ENCODE results near the gene PRKCH.
"Not testable (repeated sequence)": the region's sequence is repeated elsewhere in the genome, so short reads cannot be mapped to it uniquely, and the experiment has no call there.

PRKCH gene

GRCh38 chr14:61394542-61394941 is 73.2 kb downstream of the PRKCH start:
- Mint-ChIP-seq H3K4me3 (peak overlapping the region; percentile 30), H3K36me3 (ENCODE audit: low read depth) (peaks cover 70% of the 10 kb centered on the region), H3K27me3 (no peaks in the 10 kb centered on the region), H3K27ac (peak overlapping the region; percentile 77), H3K4me1 (peaks cover 36% of the 10 kb centered on the region), H3K9me3 (no peaks in the 10 kb centered on the region)
- ATAC-seq (no peak), DNase-seq (no peak)

- Mint-ChIP-seq H3K27me3 (no peaks in the 10 kb centered on the region), H3K27ac (peak overlapping the region; percentile 83), H3K4me3 (no peak overlapping the region), H3K4me1 (peaks cover 43% of the 10 kb centered on the region), H3K36me3 (ENCODE audit: low read depth) (peaks cover 68% of the 10 kb centered on the region), H3K9me3 (no peaks in the 10 kb centered on the region)
- no peak for DNase-seq
- ATAC-seq: no peak
Observed at GRCh38 chr14:61395115-61395725, 73.8 kb downstream of the PRKCH start.

- peak overlapping the region; percentile 83 for H3K27ac Mint-ChIP-seq
- H3K4me3 Mint-ChIP-seq: no peak overlapping the region
- no peaks in the 10 kb centered on the region for H3K27me3 Mint-ChIP-seq
- peaks cover 53% of the 10 kb centered on the region for H3K4me1 Mint-ChIP-seq
- H3K36me3 Mint-ChIP-seq (ENCODE audit: low read depth): peaks cover 67% of the 10 kb centered on the region
- DNase-seq (no peak), ATAC-seq (no peak)
- no peaks in the 10 kb centered on the region for H3K9me3 Mint-ChIP-seq
Observed at GRCh38 chr14:61396279-61396678, 74.9 kb downstream of the PRKCH start.

- ATAC-seq (no peak), DNase-seq (no peak)
- H3K36me3 Mint-ChIP-seq (ENCODE audit: low read depth): peaks cover 67% of the 10 kb centered on the region
- H3K4me1 Mint-ChIP-seq: peaks cover 57% of the 10 kb centered on the region
- H3K27ac Mint-ChIP-seq: peak overlapping the region; percentile 83
- H3K9me3 Mint-ChIP-seq: no peaks in the 10 kb centered on the region
- H3K4me3 Mint-ChIP-seq: no peak overlapping the region
- no peaks in the 10 kb centered on the region for H3K27me3 Mint-ChIP-seq
Observed at GRCh38 chr14:61396694-61397093, 75.3 kb downstream of the PRKCH start.

GRCh38 chr14:61397615-61398014 is 76.2 kb downstream of the PRKCH start:
- peak overlapping the region; percentile 21 for H3K4me3 Mint-ChIP-seq
- H3K36me3 Mint-ChIP-seq (ENCODE audit: low read depth): peaks cover 64% of the 10 kb centered on the region
- ATAC-seq (no peak), DNase-seq (no peak)
- peaks cover 65% of the 10 kb centered on the region for H3K4me1 Mint-ChIP-seq
- H3K9me3 Mint-ChIP-seq: no peaks in the 10 kb centered on the region
- H3K27ac Mint-ChIP-seq: peak overlapping the region; percentile 83
- H3K27me3 Mint-ChIP-seq: no peaks in the 10 kb centered on the region

- no peaks in the 10 kb centered on the region for H3K9me3 Mint-ChIP-seq
- H3K27me3 Mint-ChIP-seq: no peaks in the 10 kb centered on the region
- peaks cover 58% of the 10 kb centered on the region for H3K36me3 Mint-ChIP-seq (ENCODE audit: low read depth)
- DNase-seq (no peak), ATAC-seq (no peak)
- peak overlapping the region; percentile 83 for H3K27ac Mint-ChIP-seq
- peak overlapping the region; percentile 28 for H3K4me3 Mint-ChIP-seq
- peaks cover 67% of the 10 kb centered on the region for H3K4me1 Mint-ChIP-seq
Observed at GRCh38 chr14:61398221-61398620, 76.8 kb downstream of the PRKCH start.

- Mint-ChIP-seq H3K27ac (peak overlapping the region; percentile 83), H3K4me1 (peaks cover 77% of the 10 kb centered on the region), H3K27me3 (no peaks in the 10 kb centered on the region), H3K36me3 (ENCODE audit: low read depth) (peaks cover 48% of the 10 kb centered on the region), H3K4me3 (no peak overlapping the region), H3K9me3 (no peaks in the 10 kb centered on the region)
- ATAC-seq: no peak
- DNase-seq: no peak
Observed at GRCh38 chr14:61399365-61399764, 78.0 kb downstream of the PRKCH start.

GRCh38 chr14:61401461-61401860 is 80.1 kb downstream of the PRKCH start:
- ATAC-seq: peak; percentile 38
- Mint-ChIP-seq H3K27ac (peak overlapping the region; percentile 79), H3K27me3 (no peaks in the 10 kb centered on the region), H3K4me3 (no peak overlapping the region), H3K36me3 (ENCODE audit: low read depth) (peaks cover 34% of the 10 kb centered on the region), H3K9me3 (no peaks in the 10 kb centered on the region), H3K4me1 (peaks cover 93% of the 10 kb centered on the region)
- no peak for DNase-seq

- peaks cover 93% of the 10 kb centered on the region for H3K4me1 Mint-ChIP-seq
- H3K9me3 Mint-ChIP-seq: no peaks in the 10 kb centered on the region
- H3K4me3 Mint-ChIP-seq: peak overlapping the region; percentile 33
- ATAC-seq (peak; percentile 45), DNase-seq (no peak)
- peaks cover 29% of the 10 kb centered on the region for H3K36me3 Mint-ChIP-seq (ENCODE audit: low read depth)
- H3K27ac Mint-ChIP-seq: peak overlapping the region; percentile 85
- H3K27me3 Mint-ChIP-seq: no peaks in the 10 kb centered on the region
Observed at GRCh38 chr14:61403411-61403810, 82.0 kb downstream of the PRKCH start.

- ATAC-seq (no peak), DNase-seq (no peak)
- Mint-ChIP-seq H3K4me3 (no peak overlapping the region), H3K27me3 (no peaks in the 10 kb centered on the region), H3K4me1 (peaks cover 92% of the 10 kb centered on the region), H3K27ac (peak overlapping the region; percentile 94), H3K9me3 (no peaks in the 10 kb centered on the region), H3K36me3 (ENCODE audit: low read depth) (peaks cover 33% of the 10 kb centered on the region)
Observed at GRCh38 chr14:61404637-61405036, 83.3 kb downstream of the PRKCH start.

GRCh38 chr14:61406198-61406597 is 84.8 kb downstream of the PRKCH start:
- no peak for DNase-seq
- H3K36me3 Mint-ChIP-seq (ENCODE audit: low read depth): peaks cover 38% of the 10 kb centered on the region
- no peaks in the 10 kb centered on the region for H3K27me3 Mint-ChIP-seq
- no peaks in the 10 kb centered on the region for H3K9me3 Mint-ChIP-seq
- H3K4me1 Mint-ChIP-seq: peaks cover 76% of the 10 kb centered on the region
- peak overlapping the region; percentile 94 for H3K27ac Mint-ChIP-seq
- no peak for ATAC-seq
- H3K4me3 Mint-ChIP-seq: peak overlapping the region; percentile 46

- peaks cover 38% of the 10 kb centered on the region for H3K36me3 Mint-ChIP-seq (ENCODE audit: low read depth)
- H3K9me3 Mint-ChIP-seq: no peaks in the 10 kb centered on the region
- H3K27ac Mint-ChIP-seq: peak overlapping the region; percentile 94
- peak overlapping the region; percentile 66 for H3K4me3 Mint-ChIP-seq
- DNase-seq (no peak), ATAC-seq (peak; percentile 85)
- peaks cover 71% of the 10 kb centered on the region for H3K4me1 Mint-ChIP-seq
- no peaks in the 10 kb centered on the region for H3K27me3 Mint-ChIP-seq
Observed at GRCh38 chr14:61406675-61407074, 85.3 kb downstream of the PRKCH start.

GRCh38 chr14:61408498-61408897 is 87.1 kb downstream of the PRKCH start:
- H3K9me3 Mint-ChIP-seq: no peaks in the 10 kb centered on the region
- H3K27ac Mint-ChIP-seq: peak overlapping the region; percentile 94
- peaks cover 59% of the 10 kb centered on the region for H3K4me1 Mint-ChIP-seq
- DNase-seq: no peak
- peaks cover 38% of the 10 kb centered on the region for H3K36me3 Mint-ChIP-seq (ENCODE audit: low read depth)
- no peak for ATAC-seq
- H3K27me3 Mint-ChIP-seq: no peaks in the 10 kb centered on the region
- no peak overlapping the region for H3K4me3 Mint-ChIP-seq

- ATAC-seq: no peak
- no peak overlapping the region for H3K4me3 Mint-ChIP-seq
- H3K4me1 Mint-ChIP-seq: peaks cover 48% of the 10 kb centered on the region
- peak overlapping the region; percentile 94 for H3K27ac Mint-ChIP-seq
- no peak for DNase-seq
- H3K36me3 Mint-ChIP-seq (ENCODE audit: low read depth): peaks cover 34% of the 10 kb centered on the region
- H3K9me3 Mint-ChIP-seq: no peaks in the 10 kb centered on the region
- H3K27me3 Mint-ChIP-seq: no peaks in the 10 kb centered on the region
Observed at GRCh38 chr14:61409782-61410181, 88.4 kb downstream of the PRKCH start.

GRCh38 chr14:61415934-61416333 is 94.6 kb downstream of the PRKCH start:
- not testable (repeated sequence) for H3K4me1 Mint-ChIP-seq, DNase-seq, ATAC-seq, H3K4me3 Mint-ChIP-seq, H3K27me3 Mint-ChIP-seq, H3K9me3 Mint-ChIP-seq
- Mint-ChIP-seq H3K27ac (peak overlapping the region; percentile 71), H3K36me3 (ENCODE audit: low read depth) (peaks cover 23% of the 10 kb centered on the region)

- H3K36me3 Mint-ChIP-seq (ENCODE audit: low read depth): peaks cover 16% of the 10 kb centered on the region
- H3K4me1 Mint-ChIP-seq: no peaks in the 10 kb centered on the region
- no peaks in the 10 kb centered on the region for H3K27me3 Mint-ChIP-seq
- no peaks in the 10 kb centered on the region for H3K9me3 Mint-ChIP-seq
- DNase-seq: no peak
- ATAC-seq: no peak
- peak overlapping the region; percentile 35 for H3K4me3 Mint-ChIP-seq
- peak overlapping the region; percentile 71 for H3K27ac Mint-ChIP-seq
Observed at GRCh38 chr14:61416591-61416990, 95.2 kb downstream of the PRKCH start.

Data from activated naive CD8-positive, alpha-beta T cell treated with anti-CD3 and anti-CD28 coated beads, Interleukin-2, amount 50 U/mL, for 24 hours (primary cell).